ENCODE results near the gene AACS. TPM values are rescaled to one million over a fixed set of nuclear protein-coding genes. Genes with fewer than 3 reads are reported as not detected.

The AACS gene
- total and polyA plus RNA-seq, 2 of the 13 experiments (the other 11 are each of a cell fraction or from before 2014, with no cell fraction given): 23.3 to 28.8 TPM

DNA sequence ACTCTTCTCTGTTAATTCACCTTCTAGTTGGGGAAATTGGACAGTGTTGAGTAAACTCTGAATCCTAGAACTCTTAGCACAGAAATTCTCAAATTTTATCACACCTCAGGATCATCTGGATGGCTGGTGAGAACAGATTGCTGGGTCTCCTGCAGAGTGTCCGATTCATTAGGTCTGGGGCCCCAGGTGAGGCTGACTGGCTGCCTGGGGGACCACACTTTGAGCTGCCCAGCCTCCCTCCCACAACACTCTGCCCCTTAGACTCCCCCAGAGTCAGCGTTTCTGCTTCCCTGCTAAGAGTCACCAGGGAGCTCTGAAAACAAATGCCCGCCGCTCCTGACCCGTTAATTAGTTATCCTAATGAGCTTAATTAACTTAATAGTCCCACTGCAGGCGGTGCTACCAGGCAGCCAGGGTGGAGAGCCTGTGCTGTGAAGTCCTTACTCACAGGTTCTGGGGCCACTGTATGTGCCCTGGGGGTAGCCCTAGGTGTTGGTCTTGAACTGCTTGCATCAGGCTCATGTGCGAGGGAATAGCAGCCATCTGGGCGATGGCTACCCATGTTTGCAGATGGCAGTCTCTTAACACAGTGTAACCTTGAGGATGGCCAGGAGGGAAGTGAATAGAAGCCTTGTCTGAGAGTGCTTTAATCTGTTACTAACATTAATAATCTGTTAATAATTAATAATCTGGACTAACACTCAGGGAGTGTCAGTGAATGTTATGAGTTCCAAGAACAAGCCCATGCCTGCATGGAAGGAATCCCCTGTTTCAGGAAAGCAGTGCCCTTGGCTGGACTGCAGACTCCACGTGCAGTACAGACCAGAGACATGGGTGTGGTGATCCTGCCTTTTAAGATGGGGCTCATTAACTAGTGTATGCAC is 35.6 kb downstream of the AACS start:
- ChIA-PET CTCF (ENCODE audit: low intra/inter-chr PET ratio, low total read pairs) (interaction anchor here (0.6 kb wide), 1 partner anchor 1822 kb away, joined by 3 read pairs; no protein-coding TSS in a partner anchor), POLR2A (no interaction called here)
- Histone ChIP-seq H3K79me2 (ENCODE audit: insufficient read depth, low read length) (peaks cover 5% of the 10 kb centered on the region), H4K20me1 (ENCODE audit: insufficient read depth, low read length) (no peaks in the 10 kb centered on the region), H3K4me2 (ENCODE audit: low read depth, low read length) (peak overlapping the region; percentile 30), H3K36me3 (replicated peaks in 1 of 2; ENCODE audit: control insufficient read depth in 1 of 2, insufficient read depth in 2 of 2, low read length in 2 of 2) (peaks cover 11 to 27% of the 10 kb centered on the region in 2 experiments), H3K4me3 (replicated peaks in 1 of 3; ENCODE audit: insufficient read depth in 1 of 3, low read depth in 2 of 3, low read length in 3 of 3) (no peak overlapping the region), H3K27ac (ENCODE audit: extremely low read length, insufficient read depth, low read length) (peak overlapping the region; percentile 37), H3K9ac (ENCODE audit: insufficient read depth, low read depth, low read length) (peak overlapping the region; percentile 19; the same call in 1 of the 2 replicates), H2AFZ (ENCODE audit: low read length) (no peak overlapping the region), H3K4me1 (ENCODE audit: insufficient read depth, low read length) (peaks cover 36% of the 10 kb centered on the region), H3K27me3 (ENCODE audit: control insufficient read depth in 1 of 2, insufficient read depth in 2 of 2, low read length in 2 of 2) (no peaks in the 10 kb centered on the region), H3K9me3 (ENCODE audit: low read length) (no peaks in the 10 kb centered on the region)
- intact Hi-C loops (cut with micrococcal nuclease; ENCODE audit: unreplicated experiment) (no loop called here), in situ Hi-C loops (cut with HindIII; ENCODE audit: extremely low pct_ligation_motif_present, low pct_unique_long_range_greater_than_20kb) (no loop called here)
- DNase-seq (ENCODE audit: low spot score): peak; percentile 81
- no TSS peak for BruUV-seq (replicated peaks)
- WGBS (ENCODE audit: low lambda C conversion rate): 48% methylated on average over 5 of the region's 9 CpGs
- ATAC-seq: peak; percentile 90
- FAIRE-seq: peak; percentile 50
- TF ChIP-seq SOX13 (IDR thresholded peaks at IDR 0.05): no peak
- TF ChIP-seq SOX13 (CRISPR knock-in tag; conservative IDR thresholded peaks at IDR 0.05 in 1 of 2, IDR thresholded peaks at IDR 0.05 in 1 of 2): peak in 1 of 2 experiments; percentile 9; a peak in 1 of 4 replicates
- no peak for TF ChIP-seq ZNF713 (CRISPR knock-in tag; IDR thresholded peaks at IDR 0.05)
- TF ChIP-seq STAT5B (CRISPR knock-in tag; IDR thresholded peaks at IDR 0.05): no peak
- TF ChIP-seq, protein P1, sequence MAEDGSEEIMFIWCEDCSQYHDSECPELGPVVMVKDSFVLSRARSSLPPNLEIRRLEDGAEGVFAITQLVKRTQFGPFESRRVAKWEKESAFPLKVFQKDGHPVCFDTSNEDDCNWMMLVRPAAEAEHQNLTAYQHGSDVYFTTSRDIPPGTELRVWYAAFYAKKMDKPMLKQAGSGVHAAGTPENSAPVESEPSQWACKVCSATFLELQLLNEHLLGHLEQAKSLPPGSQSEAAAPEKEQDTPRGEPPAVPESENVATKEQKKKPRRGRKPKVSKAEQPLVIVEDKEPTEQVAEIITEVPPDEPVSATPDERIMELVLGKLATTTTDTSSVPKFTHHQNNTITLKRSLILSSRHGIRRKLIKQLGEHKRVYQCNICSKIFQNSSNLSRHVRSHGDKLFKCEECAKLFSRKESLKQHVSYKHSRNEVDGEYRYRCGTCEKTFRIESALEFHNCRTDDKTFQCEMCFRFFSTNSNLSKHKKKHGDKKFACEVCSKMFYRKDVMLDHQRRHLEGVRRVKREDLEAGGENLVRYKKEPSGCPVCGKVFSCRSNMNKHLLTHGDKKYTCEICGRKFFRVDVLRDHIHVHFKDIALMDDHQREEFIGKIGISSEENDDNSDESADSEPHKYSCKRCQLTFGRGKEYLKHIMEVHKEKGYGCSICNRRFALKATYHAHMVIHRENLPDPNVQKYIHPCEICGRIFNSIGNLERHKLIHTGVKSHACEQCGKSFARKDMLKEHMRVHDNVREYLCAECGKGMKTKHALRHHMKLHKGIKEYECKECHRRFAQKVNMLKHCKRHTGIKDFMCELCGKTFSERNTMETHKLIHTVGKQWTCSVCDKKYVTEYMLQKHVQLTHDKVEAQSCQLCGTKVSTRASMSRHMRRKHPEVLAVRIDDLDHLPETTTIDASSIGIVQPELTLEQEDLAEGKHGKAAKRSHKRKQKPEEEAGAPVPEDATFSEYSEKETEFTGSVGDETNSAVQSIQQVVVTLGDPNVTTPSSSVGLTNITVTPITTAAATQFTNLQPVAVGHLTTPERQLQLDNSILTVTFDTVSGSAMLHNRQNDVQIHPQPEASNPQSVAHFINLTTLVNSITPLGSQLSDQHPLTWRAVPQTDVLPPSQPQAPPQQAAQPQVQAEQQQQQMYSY (CRISPR knock-in tag; IDR thresholded peaks at IDR 0.05): no peak
- TF ChIP-seq REXO4 (CRISPR knock-in tag; IDR thresholded peaks at IDR 0.05; ENCODE audit: borderline replicate concordance): no peak
- no peak for TF ChIP-seq ZMYM4 (CRISPR knock-in tag; IDR thresholded peaks at IDR 0.05)
- TF ChIP-seq ZNF790 (CRISPR knock-in tag; IDR thresholded peaks at IDR 0.05; ENCODE audit: borderline replicate concordance): no peak
- TF ChIP-seq YEATS4 (CRISPR knock-in tag; IDR thresholded peaks at IDR 0.05; ENCODE audit: borderline replicate concordance): no peak
- no peak for TF ChIP-seq PRPF4 (IDR thresholded peaks at IDR 0.05; ENCODE audit: low read depth, low read length, poor library complexity, severe bottlenecking)
- TF ChIP-seq PHF20 (CRISPR knock-in tag; IDR thresholded peaks at IDR 0.05): no peak
- TF ChIP-seq, protein P2, sequence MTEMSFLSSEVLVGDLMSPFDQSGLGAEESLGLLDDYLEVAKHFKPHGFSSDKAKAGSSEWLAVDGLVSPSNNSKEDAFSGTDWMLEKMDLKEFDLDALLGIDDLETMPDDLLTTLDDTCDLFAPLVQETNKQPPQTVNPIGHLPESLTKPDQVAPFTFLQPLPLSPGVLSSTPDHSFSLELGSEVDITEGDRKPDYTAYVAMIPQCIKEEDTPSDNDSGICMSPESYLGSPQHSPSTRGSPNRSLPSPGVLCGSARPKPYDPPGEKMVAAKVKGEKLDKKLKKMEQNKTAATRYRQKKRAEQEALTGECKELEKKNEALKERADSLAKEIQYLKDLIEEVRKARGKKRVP (CRISPR knock-in tag; IDR thresholded peaks at IDR 0.05): peak in 1 of 2 experiments; percentile 74; a peak in 2 of 4 replicates
- no peak for TF ChIP-seq ETV5 (CRISPR knock-in tag; IDR thresholded peaks at IDR 0.05; ENCODE audit: borderline replicate concordance)
- TF ChIP-seq ELF4 (CRISPR knock-in tag; IDR thresholded peaks at IDR 0.05; ENCODE audit: borderline replicate concordance): no peak
- TF ChIP-seq FIP1L1 (IDR thresholded peaks at IDR 0.05; ENCODE audit: borderline replicate concordance, insufficient read depth, low read depth, low read length): no peak
- TF ChIP-seq, protein P3, sequence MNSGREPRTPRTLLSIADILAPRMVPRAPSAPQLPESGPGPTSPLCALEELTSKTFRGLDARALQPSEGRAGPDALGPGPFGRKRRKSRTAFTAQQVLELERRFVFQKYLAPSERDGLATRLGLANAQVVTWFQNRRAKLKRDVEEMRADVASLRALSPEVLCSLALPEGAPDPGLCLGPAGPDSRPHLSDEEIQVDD (CRISPR knock-in tag; IDR thresholded peaks at IDR 0.05; ENCODE audit: borderline replicate concordance): no peak
- no peak for TF ChIP-seq RBFOX2 (IDR thresholded peaks at IDR 0.05; ENCODE audit: low read depth, low read length)
- no peak for TF ChIP-seq EED (CRISPR knock-in tag; IDR thresholded peaks at IDR 0.05)
- TF ChIP-seq U2AF1 (optimal IDR thresholded peaks at IDR 0.05; ENCODE audit: low read depth, low read length): no peak
